HCT116 (cell line): ENCODE measurements around the gene DTNB. TPM values are rescaled to one million over a fixed set of nuclear protein-coding genes. Genes with fewer than 3 reads are reported as not detected.

Source experiments
- ATAC-seq: fragments of 200-7000 bp; cut with Tn5 transposase; 2 replicates; pipeline ENCODE4 v1.9.1; 2020; ENCODE audit warnings: mild to moderate bottlenecking, moderate library complexity
- BruUV-seq: library from RNA; stranded (reverse); fragments of 400-500 nt; replicated peaks from 2 replicates; lab custom pipeline; 2021; lab: Mats Ljungman, UMichigan
- CTCF ChIA-PET: fragments of 300-600 bp; sonication (Branson Sonifier 250); formaldehyde crosslinking; loops from one replicate; lab custom pipeline; 2021; ENCODE audit warnings: antibody characterized with exemption; lab: Charles Lee
- POLR2A ChIA-PET: fragments of 300-600, 350-600 bp; sonication (Branson Sonifier 250); formaldehyde crosslinking; loops from one replicate; lab custom pipeline; 2021; ENCODE audit warnings: antibody characterized with exemption; lab: Charles Lee
- RAD21 ChIA-PET, 2 experiments: fragments of 300-600 bp; sonication (Branson Sonifier 250); formaldehyde crosslinking; loops; one replicate each; lab custom pipeline; 2023; ENCODE audit warnings: low total read pairs in 2 of 2; ENCODE audit not compliant: uncharacterized antibody in 2 of 2, unreplicated experiment in 2 of 2, low non-redundant PET in 1 of 2; lab: Charles Lee
- DNase-seq: peaks from one replicate; pipeline ENCODE4 v3.0.0-alpha.2; 2010; ENCODE audit warnings: low read depth, low spot score
- H2AFZ ChIP-seq: fragments of 200-600 bp; shearing (Covaris generic), sonication (generic); 2 replicates; pipeline ENCODE4 v1.6.1; 2017; ENCODE audit warnings: low read depth, mixed run types, mixed read lengths, antibody characterized with exemption, low read length; ENCODE audit not compliant: poor library complexity, severe bottlenecking
- H3K27ac ChIP-seq: 2 replicates; pipeline ENCODE4 v1.5.1; 2012; ENCODE audit warnings: low read depth, low read length
- H3K27me3 ChIP-seq: fragments of 200-600 bp; sonication (generic); 2 replicates; pipeline ENCODE4 v1.6.1; 2016; ENCODE audit warnings: mixed run types, low read length, mixed read lengths; ENCODE audit not compliant: insufficient read depth
- H3K36me3 ChIP-seq, 2 experiments: fragments of 200-500 bp in 1 of 2; fragments of 200-600 bp in 1 of 2; sonication (Bioruptor generic) in 1 of 2; sonication (generic) in 1 of 2; 2 replicates each; pipeline versions ENCODE4 v1.5.1 to v1.6.1; 2014 to 2016; ENCODE audit warnings: low read length in 2 of 2, inconsistent platforms in 1 of 2, mixed read lengths in 1 of 2, mixed run types in 1 of 2; ENCODE audit not compliant: insufficient read depth in 2 of 2, control insufficient read depth in 1 of 2
- H3K4me1 ChIP-seq, 2 experiments: fragments of 200-600 bp in 1 of 2; sonication (generic) in 1 of 2; 2 replicates each; pipeline versions ENCODE4 v1.5.1 to v1.6.1; 2012 to 2017; ENCODE audit warnings: low read length in 2 of 2, inconsistent platforms in 1 of 2, mild to moderate bottlenecking in 1 of 2, mixed read lengths in 1 of 2, mixed run types in 1 of 2, moderate library complexity in 1 of 2; ENCODE audit not compliant: insufficient read depth in 2 of 2, control insufficient read depth in 1 of 2
- H3K4me2 ChIP-seq: fragments of 200-600 bp; sonication (generic); 2 replicates; pipeline ENCODE4 v1.6.1; 2017; ENCODE audit warnings: mixed run types, low read length, mixed read lengths
- H3K4me3 ChIP-seq, 2 experiments: fragments of 200-600 bp in 1 of 2; sonication (generic) in 1 of 2; replicated peaks in 1 of 2; 2 replicates each; pipeline ENCODE4 v1.5.1; 2011 to 2016; ENCODE audit warnings: low read length in 2 of 2, control low read depth in 1 of 2, low read depth in 1 of 2, mild to moderate bottlenecking in 1 of 2, mixed read lengths in 1 of 2, mixed run types in 1 of 2
- H3K79me2 ChIP-seq: fragments of 200-600 bp; sonication (generic); 2 replicates; pipeline ENCODE4 v1.6.1; 2017; ENCODE audit warnings: mild to moderate bottlenecking, mixed run types, low read length, moderate library complexity, mixed read lengths; ENCODE audit not compliant: insufficient read depth
- H3K9ac ChIP-seq: fragments of 200-600 bp; sonication (generic); 2 replicates; pipeline ENCODE4 v1.6.1; 2016; ENCODE audit warnings: low read length, mixed read lengths
- H3K9me2 ChIP-seq: fragments of 200-600 bp; sonication (generic), shearing (Covaris generic); 2 replicates; pipeline ENCODE4 v1.6.1; 2017; ENCODE audit warnings: mixed run types, mild to moderate bottlenecking, moderate library complexity; ENCODE audit not compliant: insufficient read depth
- H3K9me3 ChIP-seq, 2 experiments: fragments of 200-500 bp in 1 of 2; fragments of 200-600 bp in 1 of 2; sonication (Bioruptor generic) in 1 of 2; sonication (generic) in 1 of 2; 2 replicates each; pipeline ENCODE4 v1.6.1; 2014 to 2017; ENCODE audit warnings: low read length in 2 of 2, mixed read lengths in 2 of 2, inconsistent platforms in 1 of 2, low read depth in 1 of 2, mild to moderate bottlenecking in 1 of 2, mixed run types in 1 of 2, moderate library complexity in 1 of 2; ENCODE audit not compliant: control insufficient read depth in 1 of 2, insufficient read depth in 1 of 2
- H4K20me1 ChIP-seq: fragments of 200-600 bp; sonication (generic), shearing (Covaris generic); 2 replicates; pipeline ENCODE4 v1.6.1; 2017; ENCODE audit warnings: mixed run types, mild to moderate bottlenecking, moderate library complexity; ENCODE audit not compliant: insufficient read depth
- CEBPB ChIP-seq: IDR thresholded peaks from 2 replicates; pipeline ENCODE4 v1.6.1; 2012; ENCODE audit warnings: low read depth
- EZH2 ChIP-seq: fragments of 200-600 bp; sonication (generic); IDR thresholded peaks from 2 replicates; pipeline ENCODE4 v1.6.1; 2017; ENCODE audit warnings: antibody characterized with exemption, mixed run types
- EZH2phosphoT487 ChIP-seq: fragments of 200-600 bp; IDR thresholded peaks from 2 replicates; pipeline ENCODE4 v1.6.1; 2018; ENCODE audit warnings: antibody characterized with exemption, borderline replicate concordance
- FOSL1 ChIP-seq: IDR thresholded peaks from 2 replicates; pipeline ENCODE4 v1.6.1; 2012; ENCODE audit warnings: low read depth
- JUND ChIP-seq: IDR thresholded peaks from 2 replicates; pipeline ENCODE4 v1.6.1; 2012
- POLR2A ChIP-seq: IDR thresholded peaks from 2 replicates; pipeline ENCODE4 v1.7.0; 2011; ENCODE audit warnings: borderline replicate concordance; ENCODE audit not compliant: insufficient read depth, insufficient read length; ENCODE audit errors: extremely low read depth
- SP1 ChIP-seq: IDR thresholded peaks from 2 replicates; pipeline ENCODE4 v1.6.1; 2012; ENCODE audit warnings: low read depth
- TCF7L2 ChIP-seq: IDR thresholded peaks from 2 replicates; pipeline ENCODE4 v1.7.0; 2011; ENCODE audit warnings: borderline replicate concordance, inconsistent platforms; ENCODE audit not compliant: insufficient read depth, insufficient read length; ENCODE audit errors: extremely low read depth
- YY1 ChIP-seq: IDR thresholded peaks from 2 replicates; pipeline ENCODE4 v1.6.1; 2011; ENCODE audit warnings: low read length, low read depth, moderate library complexity, mild to moderate bottlenecking; ENCODE audit not compliant: insufficient replicate concordance; ENCODE audit errors: extremely low read depth
- ZFX ChIP-seq: fragments of 450-650 bp; IDR thresholded peaks from 2 replicates; pipeline ENCODE4 v1.6.1; 2017
- intact Hi-C: fragments of 100-400 bp; cut with micrococcal nuclease; formaldehyde crosslinking; loops from 2 replicates; pipeline ENCODE4 v1.10.0; 2022
- total RNA-seq: library from RNA; stranded (reverse); gene quantifications from one replicate; pipeline ENCODE4 v1.2.1, GENCODE V29; 2021; ENCODE audit not compliant: unreplicated experiment
- TF ChIP-seq, protein P1 (sequence below), 3 experiments: fragments of 200-600 bp in 1 of 3; sonication (generic) in 1 of 3; IDR thresholded peaks in 2 of 3; conservative IDR thresholded peaks in 1 of 3; 2 replicates each; pipeline ENCODE4 v1.5.1; 2012 to 2017; ENCODE audit warnings: low read depth in 2 of 3, low read length in 2 of 3, antibody characterized with exemption in 1 of 3, borderline replicate concordance in 1 of 3, control low read depth in 1 of 3, mild to moderate bottlenecking in 1 of 3, mixed read lengths in 1 of 3, mixed run types in 1 of 3, moderate library complexity in 1 of 3; ENCODE audit not compliant: insufficient read depth in 1 of 3
- TF ChIP-seq, protein P2 (sequence below): IDR thresholded peaks from 2 replicates; pipeline ENCODE4 v1.6.1; 2012; ENCODE audit warnings: low read depth
- TF ChIP-seq, protein P3 (sequence below): IDR thresholded peaks from 2 replicates; pipeline ENCODE4 v1.6.1; 2011; ENCODE audit warnings: mild to moderate bottlenecking, low read length, moderate library complexity; ENCODE audit not compliant: insufficient replicate concordance; ENCODE audit errors: extremely low read depth
- TF ChIP-seq, protein P4 (sequence below): IDR thresholded peaks from 2 replicates; pipeline ENCODE4 v1.6.1; 2012

DTNB gene
- total RNA-seq, 1 experiment from 2014 or later: 30.2 TPM

- POLR2A ChIA-PET: no interaction called here
Observed at GRCh38 chr2:25505182-25505581, 168.2 kb downstream of the DTNB start.

GRCh38 chr2:25504266-25504665, 169.1 kb downstream of the DTNB start:
- no peaks in the 10 kb centered on the region for H3K27me3 ChIP-seq
- no peaks in the 10 kb centered on the region for H3K79me2 ChIP-seq
- ChIA-PET CTCF (no interaction called here), POLR2A (no interaction called here), RAD21 (no interaction called here)
- no peak overlapping the region for H2AFZ ChIP-seq
- no peak overlapping the region for H3K9ac ChIP-seq
- no peaks in the 10 kb centered on the region for H3K9me3 ChIP-seq
- intact Hi-C loops: no loop called here
- H3K36me3 ChIP-seq: no peaks in the 10 kb centered on the region
- DNase-seq (no peak), ATAC-seq (no peak)
- H3K4me3 ChIP-seq: no peak overlapping the region
- H3K4me2 ChIP-seq: no peak overlapping the region
- no peak for TF ChIP-seq CEBPB
- TF ChIP-seq SP1: no peak
- TF ChIP-seq ZFX: no peak
- TF ChIP-seq, protein P1, sequence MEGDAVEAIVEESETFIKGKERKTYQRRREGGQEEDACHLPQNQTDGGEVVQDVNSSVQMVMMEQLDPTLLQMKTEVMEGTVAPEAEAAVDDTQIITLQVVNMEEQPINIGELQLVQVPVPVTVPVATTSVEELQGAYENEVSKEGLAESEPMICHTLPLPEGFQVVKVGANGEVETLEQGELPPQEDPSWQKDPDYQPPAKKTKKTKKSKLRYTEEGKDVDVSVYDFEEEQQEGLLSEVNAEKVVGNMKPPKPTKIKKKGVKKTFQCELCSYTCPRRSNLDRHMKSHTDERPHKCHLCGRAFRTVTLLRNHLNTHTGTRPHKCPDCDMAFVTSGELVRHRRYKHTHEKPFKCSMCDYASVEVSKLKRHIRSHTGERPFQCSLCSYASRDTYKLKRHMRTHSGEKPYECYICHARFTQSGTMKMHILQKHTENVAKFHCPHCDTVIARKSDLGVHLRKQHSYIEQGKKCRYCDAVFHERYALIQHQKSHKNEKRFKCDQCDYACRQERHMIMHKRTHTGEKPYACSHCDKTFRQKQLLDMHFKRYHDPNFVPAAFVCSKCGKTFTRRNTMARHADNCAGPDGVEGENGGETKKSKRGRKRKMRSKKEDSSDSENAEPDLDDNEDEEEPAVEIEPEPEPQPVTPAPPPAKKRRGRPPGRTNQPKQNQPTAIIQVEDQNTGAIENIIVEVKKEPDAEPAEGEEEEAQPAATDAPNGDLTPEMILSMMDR (IDR thresholded peaks at IDR 0.05 in 2 of 3, conservative IDR thresholded peaks at IDR 0.05 in 1 of 3; ENCODE audit: borderline replicate concordance in 1 of 3, insufficient read depth in 1 of 3, low read depth in 2 of 3, low read length in 2 of 3): no peak
- no peak for TF ChIP-seq JUND
- TF ChIP-seq, protein P2, sequence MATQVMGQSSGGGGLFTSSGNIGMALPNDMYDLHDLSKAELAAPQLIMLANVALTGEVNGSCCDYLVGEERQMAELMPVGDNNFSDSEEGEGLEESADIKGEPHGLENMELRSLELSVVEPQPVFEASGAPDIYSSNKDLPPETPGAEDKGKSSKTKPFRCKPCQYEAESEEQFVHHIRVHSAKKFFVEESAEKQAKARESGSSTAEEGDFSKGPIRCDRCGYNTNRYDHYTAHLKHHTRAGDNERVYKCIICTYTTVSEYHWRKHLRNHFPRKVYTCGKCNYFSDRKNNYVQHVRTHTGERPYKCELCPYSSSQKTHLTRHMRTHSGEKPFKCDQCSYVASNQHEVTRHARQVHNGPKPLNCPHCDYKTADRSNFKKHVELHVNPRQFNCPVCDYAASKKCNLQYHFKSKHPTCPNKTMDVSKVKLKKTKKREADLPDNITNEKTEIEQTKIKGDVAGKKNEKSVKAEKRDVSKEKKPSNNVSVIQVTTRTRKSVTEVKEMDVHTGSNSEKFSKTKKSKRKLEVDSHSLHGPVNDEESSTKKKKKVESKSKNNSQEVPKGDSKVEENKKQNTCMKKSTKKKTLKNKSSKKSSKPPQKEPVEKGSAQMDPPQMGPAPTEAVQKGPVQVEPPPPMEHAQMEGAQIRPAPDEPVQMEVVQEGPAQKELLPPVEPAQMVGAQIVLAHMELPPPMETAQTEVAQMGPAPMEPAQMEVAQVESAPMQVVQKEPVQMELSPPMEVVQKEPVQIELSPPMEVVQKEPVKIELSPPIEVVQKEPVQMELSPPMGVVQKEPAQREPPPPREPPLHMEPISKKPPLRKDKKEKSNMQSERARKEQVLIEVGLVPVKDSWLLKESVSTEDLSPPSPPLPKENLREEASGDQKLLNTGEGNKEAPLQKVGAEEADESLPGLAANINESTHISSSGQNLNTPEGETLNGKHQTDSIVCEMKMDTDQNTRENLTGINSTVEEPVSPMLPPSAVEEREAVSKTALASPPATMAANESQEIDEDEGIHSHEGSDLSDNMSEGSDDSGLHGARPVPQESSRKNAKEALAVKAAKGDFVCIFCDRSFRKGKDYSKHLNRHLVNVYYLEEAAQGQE: no peak
- TF ChIP-seq, protein P3, sequence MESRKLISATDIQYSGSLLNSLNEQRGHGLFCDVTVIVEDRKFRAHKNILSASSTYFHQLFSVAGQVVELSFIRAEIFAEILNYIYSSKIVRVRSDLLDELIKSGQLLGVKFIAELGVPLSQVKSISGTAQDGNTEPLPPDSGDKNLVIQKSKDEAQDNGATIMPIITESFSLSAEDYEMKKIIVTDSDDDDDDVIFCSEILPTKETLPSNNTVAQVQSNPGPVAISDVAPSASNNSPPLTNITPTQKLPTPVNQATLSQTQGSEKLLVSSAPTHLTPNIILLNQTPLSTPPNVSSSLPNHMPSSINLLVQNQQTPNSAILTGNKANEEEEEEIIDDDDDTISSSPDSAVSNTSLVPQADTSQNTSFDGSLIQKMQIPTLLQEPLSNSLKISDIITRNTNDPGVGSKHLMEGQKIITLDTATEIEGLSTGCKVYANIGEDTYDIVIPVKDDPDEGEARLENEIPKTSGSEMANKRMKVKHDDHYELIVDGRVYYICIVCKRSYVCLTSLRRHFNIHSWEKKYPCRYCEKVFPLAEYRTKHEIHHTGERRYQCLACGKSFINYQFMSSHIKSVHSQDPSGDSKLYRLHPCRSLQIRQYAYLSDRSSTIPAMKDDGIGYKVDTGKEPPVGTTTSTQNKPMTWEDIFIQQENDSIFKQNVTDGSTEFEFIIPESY: no peak
- no peak for TF ChIP-seq EZH2
- no peak for TF ChIP-seq FOSL1
- TF ChIP-seq EZH2phosphoT487: no peak
- TF ChIP-seq, protein P4, sequence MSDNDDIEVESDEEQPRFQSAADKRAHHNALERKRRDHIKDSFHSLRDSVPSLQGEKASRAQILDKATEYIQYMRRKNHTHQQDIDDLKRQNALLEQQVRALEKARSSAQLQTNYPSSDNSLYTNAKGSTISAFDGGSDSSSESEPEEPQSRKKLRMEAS: no peak
- no peaks in the 10 kb centered on the region for H3K4me1 ChIP-seq
- no TSS peak for BruUV-seq
- no peak overlapping the region for H3K27ac ChIP-seq
- H4K20me1 ChIP-seq: no peaks in the 10 kb centered on the region
- H3K9me2 ChIP-seq: no peaks in the 10 kb centered on the region

More at GRCh38 chr2:25505182-25505581, 168.2 kb downstream of the DTNB start:
- CTCF ChIA-PET: interaction anchor here (0.6 kb wide), 1 partner anchor 187 kb away, joined by 3 read pairs; no protein-coding TSS in a partner anchor
- Histone ChIP-seq H3K27me3 (no peaks in the 10 kb centered on the region), H3K4me2 (no peak overlapping the region), H2AFZ (no peak overlapping the region), H3K4me1 (no peaks in the 10 kb centered on the region), H3K9me3 (no peaks in the 10 kb centered on the region), H3K79me2 (no peaks in the 10 kb centered on the region), H3K4me3 (no peak overlapping the region), H3K9me2 (no peaks in the 10 kb centered on the region), H4K20me1 (no peaks in the 10 kb centered on the region), H3K36me3 (no peaks in the 10 kb centered on the region), H3K9ac (no peak overlapping the region), H3K27ac (no peak overlapping the region)
- no peak for TF ChIP-seq YY1
- no peak for TF ChIP-seq SP1
- TF ChIP-seq FOSL1: no peak
- TF ChIP-seq TCF7L2: no peak
- no peak for TF ChIP-seq POLR2A
- TF ChIP-seq CEBPB: no peak
- DNase-seq (no peak), ATAC-seq (no peak)
- no TSS peak for BruUV-seq
- intact Hi-C loops: no loop called here
- RAD21 ChIA-PET: no interaction called here
